Measurements from ENCODE around the gene SCGB1D4.
"Not testable (repeated sequence)": the region's sequence is repeated elsewhere in the genome, so short reads cannot be mapped to it uniquely, and the experiment has no call there.

Gene SCGB1D4, protein sequence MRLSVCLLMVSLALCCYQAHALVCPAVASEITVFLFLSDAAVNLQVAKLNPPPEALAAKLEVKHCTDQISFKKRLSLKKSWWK

GRCh38 chr11:62298975-62299374, at the start of gene SCGB1D4:
Gene SCGB1D4, minus strand, starts transcription at chr11:62299075. Its CDS starts 65 bp downstream, at chr11:62299010.
- Histone ChIP-seq H3K27ac (no peak within 1 kb of the TSS), H3K9me3 (ENCODE audit: severe bottlenecking) (no peaks in the 10 kb centered on the region), H3K27me3 (ENCODE audit: insufficient read depth, low read depth, severe bottlenecking) (no peaks in the 10 kb centered on the region), H3K4me3 (ENCODE audit: low read depth, low read length) (no peak within 1 kb of the TSS), H3K36me3 (no peaks in the 10 kb centered on the region)
- no peak for DNase-seq
- TF ChIP-seq, protein P1, sequence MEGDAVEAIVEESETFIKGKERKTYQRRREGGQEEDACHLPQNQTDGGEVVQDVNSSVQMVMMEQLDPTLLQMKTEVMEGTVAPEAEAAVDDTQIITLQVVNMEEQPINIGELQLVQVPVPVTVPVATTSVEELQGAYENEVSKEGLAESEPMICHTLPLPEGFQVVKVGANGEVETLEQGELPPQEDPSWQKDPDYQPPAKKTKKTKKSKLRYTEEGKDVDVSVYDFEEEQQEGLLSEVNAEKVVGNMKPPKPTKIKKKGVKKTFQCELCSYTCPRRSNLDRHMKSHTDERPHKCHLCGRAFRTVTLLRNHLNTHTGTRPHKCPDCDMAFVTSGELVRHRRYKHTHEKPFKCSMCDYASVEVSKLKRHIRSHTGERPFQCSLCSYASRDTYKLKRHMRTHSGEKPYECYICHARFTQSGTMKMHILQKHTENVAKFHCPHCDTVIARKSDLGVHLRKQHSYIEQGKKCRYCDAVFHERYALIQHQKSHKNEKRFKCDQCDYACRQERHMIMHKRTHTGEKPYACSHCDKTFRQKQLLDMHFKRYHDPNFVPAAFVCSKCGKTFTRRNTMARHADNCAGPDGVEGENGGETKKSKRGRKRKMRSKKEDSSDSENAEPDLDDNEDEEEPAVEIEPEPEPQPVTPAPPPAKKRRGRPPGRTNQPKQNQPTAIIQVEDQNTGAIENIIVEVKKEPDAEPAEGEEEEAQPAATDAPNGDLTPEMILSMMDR (IDR thresholded peaks at IDR 0.05; ENCODE audit: low read depth, low read length), result no peak

- Histone ChIP-seq H3K27ac (no peak overlapping the region), H3K27me3 (ENCODE audit: insufficient read depth, low read depth, severe bottlenecking) (no peaks in the 10 kb centered on the region), H3K36me3 (peaks cover 67% of the 10 kb centered on the region), H3K9me3 (ENCODE audit: severe bottlenecking) (no peaks in the 10 kb centered on the region), H3K4me3 (ENCODE audit: low read depth, low read length) (no peak overlapping the region)
- DNase-seq, result no peak
- TF ChIP-seq, protein P1 (IDR thresholded peaks at IDR 0.05; ENCODE audit: low read depth, low read length), result no peak
Observed at GRCh38 chr11:62345861-62346260, 47.0 kb upstream of the SCGB1D4 start.

GRCh38 chr11:62344210-62344609, 45.3 kb upstream of the SCGB1D4 start:
- H3K27me3 ChIP-seq (ENCODE audit: insufficient read depth, low read depth, severe bottlenecking), result no peaks in the 10 kb centered on the region
- peaks cover 73% of the 10 kb centered on the region for H3K36me3 ChIP-seq
- no peak overlapping the region for H3K4me3 ChIP-seq (ENCODE audit: low read depth, low read length)
- DNase-seq, result no peak
- H3K27ac ChIP-seq, result no peak overlapping the region
- no peaks in the 10 kb centered on the region for H3K9me3 ChIP-seq (ENCODE audit: severe bottlenecking)
- TF ChIP-seq, protein P1 (IDR thresholded peaks at IDR 0.05; ENCODE audit: low read depth, low read length), result no peak

DNA sequence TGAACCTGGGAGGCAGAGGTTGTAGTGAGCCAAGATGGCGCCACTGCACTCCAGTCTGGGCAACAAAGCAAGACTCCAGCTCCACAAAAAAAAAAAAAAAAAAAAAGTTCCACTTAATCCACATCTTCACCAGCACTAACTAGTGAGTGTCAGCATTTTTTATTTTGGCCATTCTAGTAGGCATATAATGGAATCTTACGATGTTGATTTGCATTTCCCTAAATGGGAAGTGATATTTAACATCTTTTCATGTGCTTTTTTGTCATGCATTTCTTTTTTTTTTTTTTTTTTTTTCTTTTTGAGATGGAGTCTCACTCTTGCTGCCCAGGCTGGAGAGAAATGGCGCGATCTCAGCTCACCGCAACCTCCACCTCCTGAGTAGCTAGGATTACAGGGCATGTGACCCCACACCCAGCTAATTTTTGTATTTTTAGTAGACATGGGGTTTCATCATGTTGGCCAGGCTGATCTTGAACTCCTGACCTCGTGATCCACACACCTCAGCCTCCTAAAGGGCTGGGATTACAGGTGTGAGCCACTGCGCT, 44.8 kb upstream of the SCGB1D4 start:
- peaks cover 77% of the 10 kb centered on the region for H3K36me3 ChIP-seq
- H3K4me3 ChIP-seq (ENCODE audit: low read depth, low read length); H3K27ac ChIP-seq; DNase-seq; H3K9me3 ChIP-seq (ENCODE audit: severe bottlenecking); H3K27me3 ChIP-seq (ENCODE audit: insufficient read depth, low read depth, severe bottlenecking): not testable (repeated sequence)

DNA sequence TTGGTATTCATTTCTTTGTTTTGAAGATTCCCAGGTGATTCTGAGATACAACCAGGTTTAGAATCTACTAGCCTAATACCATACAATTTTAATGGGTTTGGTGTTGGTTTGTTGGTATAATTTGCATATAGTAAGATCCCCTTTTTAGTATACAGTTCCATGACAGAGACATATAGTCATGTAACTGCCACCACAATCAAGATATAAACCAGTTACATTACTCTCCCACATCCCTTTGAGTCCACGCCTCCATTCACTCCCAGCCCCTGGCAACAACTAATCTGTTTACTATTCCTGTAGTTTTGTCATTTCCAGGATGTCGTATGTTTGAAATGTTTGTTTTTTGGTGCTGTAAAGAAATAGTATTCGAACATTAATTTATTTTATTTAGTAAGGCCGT, 42.7 kb upstream of the SCGB1D4 start:
- Histone ChIP-seq H3K9me3 (ENCODE audit: severe bottlenecking) (no peaks in the 10 kb centered on the region), H3K27me3 (ENCODE audit: insufficient read depth, low read depth, severe bottlenecking) (no peaks in the 10 kb centered on the region), H3K27ac (no peak overlapping the region), H3K36me3 (peaks cover 71% of the 10 kb centered on the region), H3K4me3 (ENCODE audit: low read depth, low read length) (no peak overlapping the region)
- DNase-seq, result no peak
- TF ChIP-seq, protein P1 (IDR thresholded peaks at IDR 0.05; ENCODE audit: low read depth, low read length), result no peak

DNA sequence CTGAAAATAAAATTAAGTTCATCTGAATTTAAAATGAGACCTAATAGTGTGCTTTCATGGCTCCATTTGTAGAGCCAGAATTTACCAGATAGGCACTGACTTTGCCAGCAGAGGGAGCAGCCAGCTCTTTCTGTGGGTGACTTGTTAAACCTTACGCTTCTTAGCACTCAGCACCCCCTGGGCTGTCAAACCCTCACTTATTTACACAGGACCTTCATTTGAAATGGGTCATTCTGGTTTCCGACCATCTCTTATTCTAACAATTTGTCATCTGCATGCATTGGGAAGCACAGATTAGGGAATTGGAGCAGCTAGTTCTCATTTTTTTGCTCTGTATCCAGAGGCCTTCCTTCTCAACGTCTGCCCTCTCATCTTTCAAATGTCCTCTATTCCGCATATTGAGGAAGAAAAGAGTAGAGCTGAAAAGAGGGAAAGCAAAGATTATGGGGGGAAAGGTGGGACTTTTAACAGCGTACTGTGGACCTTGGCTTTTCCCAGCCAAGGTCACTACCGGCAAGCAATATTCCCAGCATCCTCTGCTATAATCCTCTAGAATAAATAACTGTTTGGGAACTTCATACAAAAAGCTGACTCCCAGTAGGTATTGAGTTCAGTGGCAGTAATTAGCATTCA, 41.5 kb upstream of the SCGB1D4 start:
- TF ChIP-seq, protein P1 (IDR thresholded peaks at IDR 0.05; ENCODE audit: low read depth, low read length), result peak; percentile 70
- Histone ChIP-seq H3K27ac (no peak overlapping the region), H3K27me3 (ENCODE audit: insufficient read depth, low read depth, severe bottlenecking) (no peaks in the 10 kb centered on the region), H3K4me3 (ENCODE audit: low read depth, low read length) (no peak overlapping the region), H3K36me3 (peaks cover 60% of the 10 kb centered on the region), H3K9me3 (ENCODE audit: severe bottlenecking) (no peaks in the 10 kb centered on the region)
- DNase-seq, result peak; percentile 39
